GM19238 (cell line): ENCODE measurements around the gene CLBA1.
"Not testable (repeated sequence)": the region's sequence is repeated elsewhere in the genome, so short reads cannot be mapped to it uniquely, and the experiment has no call there.

ENCODE experiments used
- DNase-seq: peaks from one replicate; pipeline ENCODE4 v3.0.0; 2011; ENCODE audit warnings: low spot score; ENCODE audit not compliant: insufficient read length

CLBA1 gene

DNA sequence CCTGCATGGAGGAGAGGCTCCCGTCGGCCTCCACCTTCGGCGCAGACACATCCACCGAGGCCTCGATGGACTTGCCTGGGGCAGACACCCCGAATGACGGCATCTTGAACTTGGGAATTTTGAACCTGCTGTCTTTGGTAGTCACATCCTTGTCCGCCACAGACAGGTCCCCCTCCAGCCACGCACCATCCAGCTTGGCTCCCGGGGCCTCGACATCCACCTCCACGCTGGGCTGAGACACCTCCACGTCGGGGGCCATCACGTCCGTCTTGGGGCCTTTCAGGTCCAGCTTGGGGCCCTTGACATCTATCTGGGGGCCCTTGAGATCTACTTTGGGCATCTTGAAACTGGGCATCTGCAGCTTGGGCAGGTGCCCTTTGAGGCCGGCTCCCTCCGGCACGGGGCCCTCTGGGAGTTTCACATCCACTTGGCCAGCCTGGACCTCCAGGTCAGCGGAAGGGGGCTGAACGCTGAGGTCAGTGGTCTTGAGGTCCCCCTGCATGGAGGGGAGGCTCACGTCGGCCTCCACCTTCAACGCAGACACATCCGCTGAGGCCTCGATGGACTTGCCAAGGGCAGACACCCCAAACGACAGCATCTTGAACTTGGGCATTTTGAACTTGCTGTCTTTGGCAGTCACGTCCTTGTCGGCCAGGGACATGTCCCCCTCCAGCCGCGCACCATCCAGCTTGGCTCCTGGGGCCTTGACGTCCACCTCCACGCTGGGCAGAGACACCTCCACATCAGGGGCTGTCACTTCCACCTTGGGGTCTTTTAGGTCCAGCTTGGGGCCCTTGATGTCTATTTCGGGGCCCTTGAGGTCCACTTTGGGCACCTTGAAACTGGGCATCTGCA lies 37.5 kb upstream of the CLBA1 start:
- DNase-seq = not testable (repeated sequence)

DNA sequence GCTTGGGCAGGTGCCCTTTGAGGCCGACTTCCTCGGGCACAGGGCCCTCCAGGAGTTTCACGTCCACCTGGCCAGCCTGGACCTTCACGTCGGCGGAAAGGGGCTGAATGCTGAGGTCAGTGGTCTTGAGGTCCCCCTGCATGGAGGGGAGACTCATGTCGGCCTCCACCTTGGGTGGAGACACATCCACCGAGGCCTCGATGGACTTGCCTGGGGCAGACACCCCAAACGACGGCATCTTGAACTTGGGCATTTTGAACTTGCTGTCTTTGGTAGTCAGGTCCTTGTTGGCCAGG lies 36.9 kb upstream of the CLBA1 start:
- no peak for DNase-seq

DNA sequence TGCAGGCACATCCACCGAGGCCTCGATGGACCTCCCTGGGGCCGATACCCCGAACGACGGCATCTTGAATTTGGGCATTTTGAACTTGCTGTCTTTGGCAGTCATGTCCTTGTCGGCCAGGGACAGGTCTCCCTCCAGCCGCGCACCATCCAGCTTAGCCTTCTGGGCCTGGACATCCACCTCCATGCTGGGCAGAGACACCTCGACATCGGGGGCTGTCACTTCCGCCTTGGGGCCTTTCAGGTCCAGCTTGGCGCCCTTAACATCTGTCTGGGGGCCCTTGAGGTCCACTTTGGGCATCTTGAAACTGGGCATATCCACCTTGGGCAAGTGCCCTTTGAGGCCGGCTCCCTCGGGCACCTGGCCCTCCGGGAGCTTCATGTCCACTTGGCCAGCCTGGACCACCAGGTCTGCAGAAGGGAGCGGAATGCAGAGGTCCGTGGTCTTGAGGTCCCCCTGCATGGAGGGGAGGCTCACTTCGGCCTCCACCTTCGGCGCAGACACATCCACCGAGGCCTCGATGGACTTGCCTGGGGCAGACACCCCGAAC lies 36.1 kb upstream of the CLBA1 start:
- DNase-seq = not testable (repeated sequence)

DNA sequence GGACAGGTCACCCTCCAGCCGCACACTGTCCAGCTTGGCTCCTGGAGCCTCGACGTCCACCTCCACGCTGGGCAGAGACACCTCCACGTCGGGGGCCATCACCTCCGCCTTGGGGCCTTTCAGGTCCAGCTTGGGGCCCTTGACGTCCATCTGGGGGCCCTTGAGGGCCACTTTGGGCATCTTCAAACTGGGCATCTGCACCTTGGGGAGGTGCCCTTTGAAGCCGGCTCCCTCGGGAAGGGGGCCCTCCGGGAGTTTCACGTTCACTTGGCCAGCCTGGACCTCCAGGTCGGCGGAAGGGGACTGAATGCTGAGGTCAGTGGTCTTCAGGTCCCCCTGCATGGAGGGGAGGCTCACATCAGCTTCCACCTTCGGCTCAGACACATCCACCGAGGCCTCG lies 35.6 kb upstream of the CLBA1 start:
- no peak for DNase-seq

DNA sequence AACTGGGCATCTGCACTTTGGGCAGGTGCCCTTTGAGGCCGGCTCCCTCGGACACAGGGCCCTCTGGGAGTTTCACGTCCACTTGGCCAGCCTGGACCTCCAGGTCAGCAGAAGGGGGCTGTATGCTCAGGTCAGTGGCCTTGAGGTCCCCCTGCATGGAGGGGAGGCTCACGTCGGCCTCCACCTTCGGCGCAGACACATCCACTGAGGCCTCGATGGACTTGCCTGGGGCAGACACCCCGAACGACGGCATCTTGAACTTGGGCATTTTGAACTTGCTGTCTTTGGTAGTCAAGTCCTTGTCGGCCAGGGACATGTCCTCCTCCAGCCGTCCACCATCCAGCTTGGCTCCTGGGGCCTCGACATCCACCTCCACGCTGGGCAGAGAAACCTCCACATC lies 34.9 kb upstream of the CLBA1 start:
- not testable (repeated sequence) for DNase-seq

DNA sequence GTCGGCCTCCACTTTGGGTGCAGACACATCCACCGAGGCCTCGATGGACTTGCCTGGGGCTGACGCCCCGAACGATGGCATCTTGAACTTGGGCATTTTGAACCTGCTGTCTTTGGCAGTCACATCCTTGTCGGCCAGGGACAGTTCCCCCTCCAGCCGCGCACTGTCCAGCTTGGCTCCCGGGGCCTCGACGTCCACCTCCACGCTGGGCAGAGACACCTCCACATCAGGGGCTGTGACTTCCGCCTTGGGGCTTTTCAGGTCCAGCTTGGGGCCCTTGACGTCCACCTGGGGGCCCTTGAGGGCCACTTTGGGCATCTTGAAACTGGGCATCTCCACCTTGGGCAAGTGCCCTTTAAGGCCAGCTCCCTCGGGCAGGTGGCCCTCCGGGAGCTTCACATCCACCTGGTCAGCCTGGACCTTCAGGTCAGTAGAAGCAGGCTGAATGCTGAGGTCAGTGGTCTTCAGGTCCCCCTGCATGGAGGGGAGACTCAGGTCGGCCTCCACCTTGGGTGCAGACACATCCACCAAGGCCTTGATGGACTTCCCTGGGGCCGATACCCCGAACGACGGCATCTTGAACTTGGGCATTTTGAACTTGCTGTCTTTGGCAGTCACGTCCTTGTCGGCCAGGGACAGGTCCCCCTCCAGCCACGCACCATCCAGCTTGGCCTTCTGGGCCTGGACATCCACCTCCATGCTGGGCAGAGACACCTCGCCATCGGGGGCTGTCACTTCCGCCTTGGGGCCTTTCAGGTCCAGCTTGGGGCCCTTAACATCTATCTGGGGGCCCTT lies 33.5 kb upstream of the CLBA1 start:
- not testable (repeated sequence) for DNase-seq

DNA sequence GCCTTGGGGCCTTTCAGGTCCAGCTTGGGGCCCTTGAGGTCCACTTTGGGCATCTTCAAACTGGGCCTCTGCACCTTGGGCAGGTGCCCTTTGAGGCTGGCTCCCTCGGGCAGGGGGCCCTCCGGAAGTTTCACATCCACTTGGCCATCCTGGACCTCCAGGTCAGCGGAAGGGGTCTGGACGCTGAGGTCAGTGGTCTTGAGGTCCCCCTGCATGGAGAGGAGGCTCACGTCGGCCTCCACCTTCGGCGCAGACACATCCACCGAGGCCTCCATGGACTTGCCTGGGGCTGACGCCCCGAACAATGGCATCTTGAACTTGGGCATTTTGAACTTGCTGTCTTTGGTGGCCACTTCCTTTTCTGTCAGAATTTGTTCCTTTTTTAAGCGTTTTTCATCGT lies 32.5 kb upstream of the CLBA1 start:
- no peak for DNase-seq

DNA sequence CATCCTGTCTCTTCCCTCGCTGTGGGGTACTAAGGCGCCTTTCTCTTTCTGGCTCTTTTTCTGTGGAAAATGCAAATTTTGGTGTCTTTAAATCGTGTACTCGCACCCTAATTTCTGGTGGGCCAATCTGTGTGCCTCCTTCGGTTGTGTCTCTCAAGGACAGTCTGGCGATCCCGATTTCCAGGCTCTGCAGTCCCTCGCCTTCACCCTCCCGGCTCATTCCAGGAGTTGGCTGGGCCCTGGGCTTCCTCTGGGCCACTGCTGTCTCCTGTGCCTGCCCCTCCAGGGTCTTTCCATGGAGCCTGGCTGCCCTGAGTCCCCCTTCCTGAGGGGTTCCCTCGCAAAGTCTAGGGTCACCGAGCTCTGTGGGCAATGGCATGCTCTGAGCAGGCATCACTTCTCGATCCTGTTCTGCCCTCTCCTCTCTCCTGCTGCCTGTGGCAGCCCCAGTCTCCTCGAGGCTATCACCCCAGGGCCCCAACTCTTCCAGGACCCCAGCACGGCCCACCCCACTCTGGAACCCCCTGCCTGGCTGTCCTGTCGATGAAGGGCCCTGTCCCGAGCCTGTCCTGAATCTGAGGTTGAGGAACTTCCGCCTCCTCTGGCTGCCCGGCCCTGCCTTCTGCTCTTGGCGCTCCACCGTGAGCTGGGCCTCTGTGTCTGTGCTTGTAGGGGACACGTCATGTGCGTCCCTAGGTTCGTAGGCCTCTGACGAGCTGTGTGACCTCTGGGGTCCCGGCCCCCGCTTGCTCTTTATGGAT lies 31.5 kb upstream of the CLBA1 start:
- DNase-seq = no peak

DNA sequence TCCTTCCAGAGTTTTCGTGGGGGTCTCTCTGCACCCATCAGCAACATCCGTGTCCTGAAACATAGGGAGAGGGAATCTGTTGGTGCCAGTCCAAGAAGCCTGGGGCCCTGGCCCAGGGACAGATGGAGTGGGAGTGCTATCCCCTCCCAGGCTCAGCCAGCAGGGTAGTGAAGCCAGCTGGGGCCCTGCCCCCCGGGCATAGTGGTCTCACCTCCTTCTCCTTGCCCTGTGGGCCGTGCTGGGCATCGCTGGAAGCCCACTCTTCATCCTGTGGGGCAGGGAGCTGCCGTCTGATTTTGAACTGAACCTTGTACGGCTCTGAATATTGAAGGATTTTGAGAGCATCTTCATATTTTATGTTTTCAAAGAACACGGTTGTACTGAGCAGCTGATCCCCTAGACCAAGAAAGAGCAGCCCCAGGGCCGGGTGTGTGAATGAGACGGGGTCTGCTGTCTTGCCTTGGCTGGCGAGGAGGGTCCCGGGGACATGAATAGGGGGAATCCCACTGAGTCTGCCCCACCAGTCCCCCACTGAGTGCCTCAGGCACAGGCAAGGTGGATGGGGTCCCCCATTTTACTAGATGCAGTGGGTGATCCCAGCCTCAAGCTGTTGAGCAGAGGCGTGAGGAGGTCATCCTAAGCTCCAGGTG lies 30.7 kb upstream of the CLBA1 start:
- no peak for DNase-seq

DNA sequence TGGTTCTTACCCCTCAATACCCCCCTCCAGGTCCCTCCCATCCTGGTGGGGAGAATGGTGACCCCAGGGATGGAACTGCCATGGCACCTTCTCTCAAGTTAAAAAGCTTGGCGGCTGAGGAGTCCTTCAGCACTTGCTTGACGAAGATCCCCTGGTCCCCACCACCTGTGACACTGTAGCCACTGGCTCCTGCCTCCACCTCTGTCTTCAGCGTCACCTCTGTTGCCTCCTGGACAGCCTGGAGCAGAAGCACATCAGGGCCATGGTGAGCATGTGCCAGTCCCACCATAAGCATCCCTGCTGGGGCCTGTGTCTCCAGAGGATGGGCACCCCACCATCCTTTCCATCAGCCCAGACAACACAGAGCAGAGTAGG lies 30.2 kb upstream of the CLBA1 start:
- DNase-seq = no peak

DNA sequence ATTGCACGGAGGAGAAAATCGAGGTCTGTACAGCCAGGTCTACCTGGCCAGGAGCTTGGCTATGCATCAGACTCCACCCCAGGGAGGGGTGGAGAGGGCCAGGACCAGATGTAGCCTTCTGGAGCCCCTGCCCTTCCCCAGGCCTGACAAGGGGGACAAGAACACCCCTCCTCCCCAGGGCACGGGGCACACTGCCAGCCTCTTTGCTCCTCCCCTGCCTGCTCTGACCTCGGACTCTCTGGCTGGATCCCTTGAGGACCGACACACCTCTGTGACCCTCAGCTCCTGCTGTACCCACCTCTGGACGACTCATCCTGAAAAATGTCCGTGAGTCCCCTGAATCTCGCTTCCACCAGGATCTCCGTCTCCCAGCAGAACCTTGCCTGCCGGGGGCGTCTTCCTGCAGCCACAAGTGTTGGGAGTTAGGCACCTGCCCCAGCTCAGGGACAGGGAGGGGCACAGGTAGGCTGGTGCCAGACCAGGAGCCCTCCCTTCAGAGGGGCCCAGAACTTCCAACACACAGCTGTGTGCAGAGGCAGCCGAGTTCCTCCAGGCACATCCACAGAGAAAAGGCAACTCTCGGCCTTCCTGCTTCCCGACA lies 29.2 kb upstream of the CLBA1 start:
- DNase-seq = no peak

DNA sequence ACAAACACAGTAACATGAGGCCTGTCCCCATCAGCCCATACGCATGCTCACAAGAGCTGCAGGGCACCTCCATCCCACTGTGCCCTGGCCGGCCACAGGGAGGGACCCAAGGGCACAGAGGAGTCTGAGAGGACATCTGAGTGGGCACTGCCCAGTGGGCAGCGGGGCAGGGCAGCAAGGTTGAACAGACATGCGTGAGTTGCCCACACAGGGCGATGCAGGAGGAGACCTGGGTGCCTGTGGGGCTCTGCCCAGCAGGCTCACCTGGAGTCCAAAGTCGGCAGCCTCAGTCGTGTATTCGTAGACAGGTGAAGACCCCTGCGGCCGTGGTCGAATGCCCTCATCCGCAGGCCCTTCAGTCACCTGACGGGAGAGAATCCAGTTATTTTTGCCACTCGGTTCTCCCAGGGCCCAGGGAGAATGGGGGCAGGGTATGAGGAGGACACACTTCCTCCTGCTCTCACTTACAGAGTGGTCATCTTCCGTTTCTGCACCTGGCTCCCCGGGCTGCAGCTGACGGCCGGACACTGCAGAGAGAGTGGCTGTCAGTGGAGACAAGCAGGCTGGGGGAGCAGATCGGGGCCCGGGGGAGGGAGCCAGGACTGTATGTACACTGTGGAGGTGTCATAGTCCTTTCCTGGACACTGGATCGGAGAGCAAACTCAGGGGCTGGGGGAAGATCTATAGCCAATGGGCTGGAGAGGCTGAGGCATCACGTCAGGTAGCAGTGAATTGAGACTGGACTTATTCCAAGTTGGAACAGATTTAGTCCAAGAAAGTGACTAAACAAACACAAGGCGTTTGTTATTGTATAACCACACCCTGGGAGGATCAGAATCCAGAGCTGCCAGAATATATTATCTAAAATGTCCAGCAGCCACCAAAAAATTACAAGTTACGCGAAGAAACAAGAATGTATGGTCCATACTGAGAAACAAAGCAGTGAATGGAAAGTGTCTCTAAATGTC lies 28.2 kb upstream of the CLBA1 start:
- DNase-seq = no peak

DNA sequence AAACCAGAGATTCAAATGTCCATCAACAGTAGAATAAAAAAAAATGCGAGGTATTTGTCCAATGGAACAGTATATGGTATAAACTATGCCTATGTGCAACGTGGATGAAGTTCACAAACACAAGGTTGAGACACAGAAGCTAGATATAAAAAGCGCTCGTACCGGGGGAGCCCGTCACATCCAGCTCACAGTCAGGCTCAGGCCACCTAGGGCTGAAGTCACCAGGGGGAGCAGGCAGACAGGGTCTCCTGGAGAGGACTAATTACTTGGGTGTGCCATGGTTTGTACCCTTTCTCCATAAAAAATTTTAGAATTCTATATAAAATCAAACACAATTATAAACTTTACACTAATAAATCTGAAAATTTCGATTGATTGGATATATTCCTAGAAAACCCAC lies 21.0 kb upstream of the CLBA1 start:
- DNase-seq = no peak

DNA sequence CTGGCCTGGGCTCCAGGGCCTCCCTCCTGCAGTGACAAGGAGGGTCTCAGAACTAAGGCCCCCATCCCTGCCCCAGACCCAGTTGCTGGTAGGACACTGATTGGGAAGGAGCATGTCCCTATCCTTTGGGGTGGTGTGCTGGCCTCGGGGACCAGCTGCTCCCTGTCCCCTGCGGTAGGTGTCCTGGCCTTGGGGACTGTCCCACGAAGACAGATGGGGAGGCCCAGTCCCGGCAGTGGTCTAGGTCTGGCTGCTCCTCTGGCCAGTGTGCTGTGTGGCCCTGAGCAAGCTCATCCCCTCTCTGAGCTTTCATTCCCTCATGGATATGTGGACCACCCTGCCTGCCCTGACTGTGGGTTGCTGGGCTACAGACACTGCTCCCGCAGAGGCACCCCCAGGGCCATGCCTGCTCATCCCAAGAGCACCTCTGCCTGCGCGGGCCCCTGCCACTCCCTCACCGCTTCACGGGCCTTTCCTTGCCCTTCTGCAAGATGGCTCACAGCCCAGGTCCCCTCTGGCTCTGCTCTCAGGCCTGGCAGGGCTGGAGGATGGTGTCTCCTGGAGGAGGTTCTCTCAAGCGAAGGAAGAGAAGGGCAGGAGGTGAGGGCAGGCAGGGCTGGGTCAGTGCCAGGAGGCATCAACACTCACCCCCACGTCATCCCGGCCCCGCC lies 19.9 kb upstream of the CLBA1 start:
- no peak for DNase-seq

DNA sequence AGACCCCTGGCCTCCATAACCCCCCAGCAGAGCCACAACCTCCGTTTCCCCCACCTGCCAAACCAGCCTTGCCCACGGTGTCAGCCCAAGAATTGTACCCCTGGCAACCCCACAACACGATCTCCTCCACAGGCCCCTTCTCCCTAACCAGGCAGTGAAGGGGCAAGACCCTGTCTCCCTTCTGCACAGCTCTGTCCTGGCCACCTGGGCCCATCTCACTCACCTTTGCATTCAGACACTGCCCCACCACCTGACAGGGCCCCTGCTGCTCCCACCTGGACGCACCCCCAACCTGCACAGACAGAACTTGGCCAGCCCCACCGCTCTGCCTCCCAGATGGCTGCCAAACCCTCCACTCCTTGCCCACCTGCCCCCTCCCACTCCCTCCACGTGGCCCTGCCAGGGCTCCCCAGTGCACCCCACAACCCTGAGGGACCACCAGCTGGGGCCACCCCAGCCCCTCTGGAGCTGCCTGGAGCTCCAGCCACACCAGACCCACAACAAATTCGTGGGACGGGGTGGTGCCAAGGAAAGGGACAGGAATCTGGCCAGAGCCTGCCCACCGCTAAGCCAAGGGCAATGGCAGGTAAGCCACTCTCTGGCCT lies 19.2 kb upstream of the CLBA1 start:
- DNase-seq = no peak

DNA sequence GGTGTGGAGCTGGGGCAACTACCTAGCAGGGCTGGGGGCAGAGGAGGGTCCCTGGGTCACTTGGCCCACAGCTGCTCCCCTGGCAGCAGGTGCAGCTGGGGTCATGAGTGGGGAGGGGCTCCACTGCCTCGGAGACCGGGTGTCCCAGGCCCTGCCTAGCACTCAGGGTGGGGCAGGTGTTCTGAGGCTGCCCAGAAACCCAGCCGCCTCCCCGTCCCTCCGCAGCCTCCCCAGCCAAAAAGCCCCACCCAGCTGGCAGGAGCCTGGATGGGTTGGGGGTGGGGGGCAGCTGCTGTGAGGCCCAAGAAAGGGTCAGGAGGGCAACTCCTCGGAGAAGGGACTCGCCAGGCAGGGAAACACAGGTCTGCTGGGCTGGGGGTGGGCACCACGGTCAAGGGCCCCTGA lies 18.6 kb upstream of the CLBA1 start:
- no peak for DNase-seq

DNA sequence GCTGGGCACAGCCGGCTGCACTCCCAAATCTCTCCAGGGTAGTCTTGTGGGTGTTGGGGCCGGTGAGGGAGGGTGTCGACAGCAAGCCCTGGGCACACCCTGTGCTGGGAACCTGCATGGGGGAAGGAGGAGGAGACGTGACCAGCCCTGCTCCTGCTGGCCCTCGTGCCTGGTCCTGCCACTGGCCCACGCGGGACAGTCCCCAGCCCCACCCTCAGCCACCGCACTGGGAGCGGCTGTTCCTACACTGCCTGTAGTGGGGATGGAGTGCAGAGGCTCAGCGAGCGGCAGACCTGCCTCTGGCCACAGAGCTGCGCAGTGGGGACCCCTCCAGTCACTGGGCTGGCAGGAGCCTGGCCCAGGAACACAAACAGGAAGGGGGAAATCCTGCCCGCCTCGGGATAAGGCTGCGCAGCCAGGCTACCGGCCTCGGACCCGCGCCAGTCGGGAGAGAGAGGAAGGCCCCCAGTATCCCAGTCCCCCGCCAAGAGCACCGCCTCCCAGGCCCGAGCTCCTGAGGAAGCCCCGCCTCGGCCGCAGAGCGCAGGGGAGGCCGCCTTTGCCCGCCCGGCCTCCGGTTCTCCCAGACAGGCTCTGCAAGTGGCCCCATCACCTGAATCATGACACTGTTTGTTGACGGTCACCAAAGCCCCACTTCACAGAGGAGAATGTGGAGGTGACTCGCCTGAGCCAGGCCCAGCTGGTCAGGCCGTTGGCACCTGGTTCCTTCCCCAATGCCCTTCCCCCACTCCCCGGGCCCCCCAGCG lies 18.0 kb upstream of the CLBA1 start:
- no peak for DNase-seq

DNA sequence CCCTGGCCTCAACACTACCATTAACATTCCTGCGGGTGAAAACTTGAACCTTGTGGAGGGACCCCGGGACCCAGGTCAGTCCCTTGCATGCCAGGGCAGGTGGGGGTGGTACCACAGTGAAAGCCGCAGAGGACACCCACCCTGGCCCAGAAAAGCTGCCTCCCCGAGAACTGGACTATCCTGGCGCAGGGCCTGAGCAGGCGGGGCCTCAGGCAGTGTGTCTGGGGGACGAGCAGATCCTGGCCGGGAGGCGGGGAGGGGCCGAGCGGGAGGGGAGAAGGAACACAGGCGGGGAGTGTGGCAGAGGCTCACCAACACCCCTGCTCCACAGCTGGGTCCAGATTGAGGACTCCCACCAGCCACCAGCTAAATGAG lies 17.4 kb upstream of the CLBA1 start:
- DNase-seq = no peak
